Stomach (tissue), 9 donors: ENCODE measurements around the gene KRTCAP2. TPM values are rescaled to one million over a fixed set of nuclear protein-coding genes. Genes with fewer than 3 reads are reported as not detected.
A peak's percentile ranks its signal among the peaks of the same experiment; 100 is the strongest.

ENCODE experiments used
- DNase-seq, 2 donors: peaks; one replicate each; pipeline versions ENCODE4 v3.0.0 to v3.0.0-alpha.2; 2013 to 2019
- H3K27ac ChIP-seq, 5 donors: fragments of 200-600 bp in 4 of 5; sonication (generic) in 4 of 5; one replicate each; pipeline ENCODE4 v1.5.1; 2013 to 2019; ENCODE audit warnings: mild to moderate bottlenecking in 1 of 5, moderate library complexity in 1 of 5
- H3K27me3 ChIP-seq, 3 donors: fragments of 200-600 bp; sonication (generic); one replicate each; pipeline ENCODE4 v1.5.1; 2017 to 2019; ENCODE audit warnings: mixed run types in 1 of 3
- H3K36me3 ChIP-seq, 4 donors: fragments of 200-600 bp; sonication (generic); 1 replicate in 3 of 4; 2 replicates in 1 of 4; pipeline ENCODE4 v1.5.1; 2016 to 2019
- H3K4me1 ChIP-seq, 4 donors: fragments of 200-600 bp; sonication (generic); one replicate each; pipeline ENCODE4 v1.5.1; 2016 to 2019
- H3K4me3 ChIP-seq, 4 donors: fragments of 200-600 bp; sonication (generic) in 3 of 4; one replicate each; pipeline ENCODE4 v1.5.1; 2016 to 2019; ENCODE audit warnings: mild to moderate bottlenecking in 1 of 4
- H3K9me3 ChIP-seq, 4 donors: fragments of 200-600 bp; sonication (generic); one replicate each; pipeline ENCODE4 v1.5.1; 2016 to 2019
- EP300 ChIP-seq: sonication (generic); formaldehyde crosslinking; IDR thresholded peaks from one replicate; pipeline ENCODE4 v1.6.1; 2017; ENCODE audit warnings: antibody characterized with exemption
- POLR2A ChIP-seq, 4 donors: fragments of 450-650 bp; IDR thresholded peaks; one replicate each; pipeline ENCODE4 v1.6.1; 2016; ENCODE audit warnings: antibody characterized with exemption in 4 of 4, control low read depth in 2 of 4, mild to moderate bottlenecking in 1 of 4, moderate library complexity in 1 of 4
- POLR2AphosphoS5 ChIP-seq, 3 donors: sonication (generic); formaldehyde crosslinking; IDR thresholded peaks; one replicate each; pipeline ENCODE4 v1.6.1; 2016; ENCODE audit warnings: antibody characterized with exemption in 3 of 3
- WGBS, 5 donors: extraction: QIAGEN DNeasy Blood & Tissue Kit in 3 of 5; methylation state at CpG; one replicate each; pipeline versions ENCODE4 v1.1.5 to v1.1.7; 2013 to 2018; 5-methylcytosine and 5-hydroxymethylcytosine counted together
- intact Hi-C: fragments of 100-400 bp; cut with DNase I; formaldehyde crosslinking; loops from one replicate; pipeline ENCODE4 v1.15.1; 2023; ENCODE audit warnings: low total_unique reads
- polyA plus RNA-seq, 3 donors: library from polyadenylated mRNA; stranded (reverse); fragments of 200-250 nt; gene quantifications; one replicate each; pipeline ENCODE4 v1.2.3, GENCODE V29; 2013
- total RNA-seq, 5 donors: library from RNA; depleted of rRNA; stranded (reverse); fragments of >200 nt; gene quantifications; one replicate each; pipeline versions ENCODE4 v1.1.0 to v1.2.3, GENCODE V29; 2014 to 2016
- TF ChIP-seq, protein P1 (sequence below), 7 experiments: fragments of 450-650 bp in 4 of 7; fragments of 200-600 bp in 3 of 7; sonication (generic) in 3 of 7; IDR thresholded peaks; one replicate each; pipeline ENCODE4 v1.5.1; 2016 to 2019; ENCODE audit warnings: antibody characterized with exemption in 7 of 7, control low read depth in 2 of 7, mild to moderate bottlenecking in 1 of 7
- donor health status: healthy with polysubstance abuse.
- donor health status: Bipolar disorder and iron deficiency.
- donor health status: healthy.

The KRTCAP2 gene
- total and polyA plus RNA-seq, 8 donors = 60.8 to 399 (median 184) TPM

DNA sequence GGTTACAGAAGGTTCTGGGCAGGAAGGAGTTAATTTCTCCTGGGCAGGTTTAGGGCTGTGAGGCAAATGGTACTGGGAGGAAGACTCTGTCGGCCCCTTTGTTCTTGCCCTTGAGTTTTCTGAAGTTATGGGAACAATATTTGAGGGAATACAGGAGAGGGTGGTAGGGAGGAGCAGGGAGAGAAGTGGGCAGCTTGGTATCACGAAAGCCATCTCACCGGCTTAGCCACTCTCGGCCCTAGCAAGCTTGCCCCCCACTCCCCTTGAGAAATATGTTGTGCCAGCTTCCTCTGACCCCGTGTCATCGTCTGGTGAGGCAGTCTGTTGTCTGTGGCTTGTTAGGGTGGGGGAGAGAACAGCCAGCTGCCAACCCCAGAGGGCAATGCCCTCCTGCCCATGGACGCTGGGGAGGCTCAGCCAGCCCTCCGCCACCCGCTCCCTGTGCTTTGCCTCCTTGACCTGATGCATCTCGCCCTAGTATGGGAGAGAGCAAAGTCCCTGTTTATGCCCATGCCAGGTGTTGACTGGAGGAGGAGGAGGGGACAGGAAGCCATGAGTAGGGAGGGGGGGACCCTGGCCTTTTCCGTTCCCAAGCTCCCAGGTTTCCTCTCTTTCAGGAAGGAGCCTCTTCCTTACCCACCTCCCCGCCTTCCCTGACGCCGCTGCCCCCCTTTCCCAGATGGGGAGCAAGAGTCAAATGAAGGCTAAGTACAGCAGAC, 44.2 kb downstream of the KRTCAP2 start:
- DNase-seq = peak; percentile 61 to 84
- intact Hi-C loops = no loop called here
- peaks cover 25 to 32% (median 29%) of the 10 kb centered on the region in 4 donors for H3K36me3 ChIP-seq
- peak in 2 of 3 donors; percentile 78 to 91 for TF ChIP-seq POLR2AphosphoS5 (IDR thresholded peaks at IDR 0.05)
- no peak for TF ChIP-seq POLR2A (IDR thresholded peaks at IDR 0.05)
- H3K9me3 ChIP-seq = no peaks in the 10 kb centered on the region
- H3K27me3 ChIP-seq = peaks cover 0 to 37% (median 9%) of the 10 kb centered on the region in 3 donors
- peaks cover 60 to 98% (median 95%) of the 10 kb centered on the region in 4 donors for H3K4me1 ChIP-seq
- 3 to 14% (median 8%) methylated on average over 14 of the region's 14 CpGs for WGBS, 5 donors
- H3K4me3 ChIP-seq = peak overlapping the region; percentile 73 to 78 (median 74)
- peak overlapping the region; percentile 93 to 100 (median 98) for H3K27ac ChIP-seq

DNA sequence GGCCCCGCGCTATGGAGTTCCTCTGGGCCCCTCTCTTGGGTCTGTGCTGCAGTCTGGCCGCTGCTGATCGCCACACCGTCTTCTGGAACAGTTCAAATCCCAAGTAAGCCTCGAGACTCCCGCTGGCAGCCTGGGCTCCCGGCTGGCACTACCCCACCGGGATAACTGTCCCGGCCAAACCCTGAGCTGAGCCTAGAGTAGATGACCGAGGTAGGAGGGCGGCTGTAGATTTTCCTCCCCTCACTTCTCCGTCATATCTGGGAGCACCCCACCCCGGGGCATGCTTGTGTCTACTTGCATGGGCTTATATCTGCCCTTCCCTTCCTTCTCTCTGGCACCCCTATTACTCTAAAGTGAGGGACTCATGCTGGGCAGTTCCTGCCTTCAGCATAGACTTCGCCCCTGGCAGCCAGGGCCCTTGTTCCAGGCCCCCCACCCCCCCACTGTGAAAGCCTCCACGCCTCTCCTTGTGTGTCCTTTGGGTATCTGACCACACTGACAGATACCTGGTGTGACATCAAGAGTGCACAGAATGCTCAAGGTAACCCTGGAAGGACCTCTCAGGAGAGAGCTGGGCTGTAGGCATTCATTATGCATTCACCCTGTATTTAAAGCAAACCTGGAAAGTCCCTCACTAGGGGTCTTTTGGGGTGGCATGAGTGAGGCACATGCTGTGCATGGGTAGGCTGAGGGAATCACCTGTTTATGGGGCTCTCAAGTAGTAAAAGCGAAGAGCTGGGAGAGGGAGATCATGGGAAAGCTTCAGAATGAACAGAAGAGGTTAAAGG, 44.9 kb downstream of the KRTCAP2 start:
- no peak for DNase-seq
- TF ChIP-seq POLR2AphosphoS5 (IDR thresholded peaks at IDR 0.05) (no peak), EP300 (no peak), POLR2A (IDR thresholded peaks at IDR 0.05) (peak in 1 of 4 donors; percentile 64)
- TF ChIP-seq, protein P1, sequence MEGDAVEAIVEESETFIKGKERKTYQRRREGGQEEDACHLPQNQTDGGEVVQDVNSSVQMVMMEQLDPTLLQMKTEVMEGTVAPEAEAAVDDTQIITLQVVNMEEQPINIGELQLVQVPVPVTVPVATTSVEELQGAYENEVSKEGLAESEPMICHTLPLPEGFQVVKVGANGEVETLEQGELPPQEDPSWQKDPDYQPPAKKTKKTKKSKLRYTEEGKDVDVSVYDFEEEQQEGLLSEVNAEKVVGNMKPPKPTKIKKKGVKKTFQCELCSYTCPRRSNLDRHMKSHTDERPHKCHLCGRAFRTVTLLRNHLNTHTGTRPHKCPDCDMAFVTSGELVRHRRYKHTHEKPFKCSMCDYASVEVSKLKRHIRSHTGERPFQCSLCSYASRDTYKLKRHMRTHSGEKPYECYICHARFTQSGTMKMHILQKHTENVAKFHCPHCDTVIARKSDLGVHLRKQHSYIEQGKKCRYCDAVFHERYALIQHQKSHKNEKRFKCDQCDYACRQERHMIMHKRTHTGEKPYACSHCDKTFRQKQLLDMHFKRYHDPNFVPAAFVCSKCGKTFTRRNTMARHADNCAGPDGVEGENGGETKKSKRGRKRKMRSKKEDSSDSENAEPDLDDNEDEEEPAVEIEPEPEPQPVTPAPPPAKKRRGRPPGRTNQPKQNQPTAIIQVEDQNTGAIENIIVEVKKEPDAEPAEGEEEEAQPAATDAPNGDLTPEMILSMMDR (IDR thresholded peaks at IDR 0.05) = no peak
- Histone ChIP-seq H3K27me3 (peaks cover 0 to 37% (median 9%) of the 10 kb centered on the region in 3 donors), H3K9me3 (no peaks in the 10 kb centered on the region), H3K4me3 (peak overlapping the region; percentile 73 to 78 (median 74)), H3K27ac (peak overlapping the region; percentile 93 to 100 (median 98)), H3K36me3 (peaks cover 17 to 25% (median 21%) of the 10 kb centered on the region in 4 donors), H3K4me1 (peaks cover 55 to 96% (median 90%) of the 10 kb centered on the region in 4 donors)
- intact Hi-C loops = no loop called here
- WGBS, 5 donors = 2 to 6% (median 2%) methylated on average over 15 to 17 of the region's 17 CpGs

DNA sequence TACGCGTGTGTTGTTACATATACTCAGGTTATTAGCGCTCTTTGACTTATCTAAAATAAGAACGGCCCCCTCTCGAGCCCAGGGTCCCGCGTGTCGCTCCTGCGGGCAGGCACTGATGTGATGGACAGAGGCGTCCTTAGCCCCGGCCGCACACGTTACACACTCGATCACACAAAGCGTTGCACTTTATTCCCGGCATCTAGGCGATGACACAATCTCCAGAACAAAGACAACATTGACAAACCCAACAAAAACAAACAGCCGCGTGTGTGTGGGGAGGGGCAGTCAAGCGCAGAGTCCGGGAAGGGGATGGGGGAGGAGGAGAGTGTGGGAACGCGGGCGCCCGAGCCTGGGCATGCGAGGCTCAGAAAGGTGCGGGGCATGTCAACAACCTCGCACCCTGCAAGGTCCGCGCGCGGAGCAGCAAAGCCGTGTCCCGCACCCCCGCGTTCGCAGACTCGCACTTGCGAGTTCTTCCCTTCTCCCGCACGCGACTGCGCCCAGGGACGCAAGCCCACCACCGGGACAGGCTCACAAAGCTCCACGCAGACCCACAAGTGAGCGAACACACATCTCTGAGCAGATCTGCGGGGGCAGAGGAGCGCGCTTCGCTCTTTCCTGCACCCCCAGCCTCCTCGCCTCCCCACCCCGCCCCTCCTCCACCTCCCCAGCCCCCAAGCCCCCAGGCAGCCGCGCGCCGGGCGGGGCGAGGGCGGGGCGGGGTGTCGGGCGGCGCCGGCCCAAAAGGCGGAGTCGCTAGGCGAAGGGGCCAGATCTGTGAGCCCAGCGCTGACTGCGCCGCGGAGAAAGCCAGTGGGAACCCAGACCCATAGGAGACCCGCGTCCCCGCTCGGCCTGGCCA, 45.8 kb downstream of the KRTCAP2 start, which contains the start of gene EFNA1:
EFNA1 (plus strand) TSS at position 772 of the 862 bp plus-strand sequence. CDS start 102 bp downstream, outside the sequence.
- TF ChIP-seq EP300 = no peak
- TF ChIP-seq POLR2AphosphoS5 (IDR thresholded peaks at IDR 0.05) = peak; percentile 1 to 92 (median 86)
- Histone ChIP-seq H3K4me3 (peak within 1 kb of the TSS; percentile 73 to 78 (median 74)), H3K27me3 (peaks cover 0 to 37% (median 9%) of the 10 kb centered on the region in 3 donors), H3K27ac (peak within 1 kb of the TSS; percentile 93 to 100 (median 98)), H3K4me1 (peaks cover 55 to 88% (median 82%) of the 10 kb centered on the region in 4 donors), H3K9me3 (no peaks in the 10 kb centered on the region), H3K36me3 (peaks cover 11 to 17% (median 13%) of the 10 kb centered on the region in 4 donors)
- 0 to 1% (median 0%) methylated on average over 43 to 76 of the region's 76 CpGs for WGBS, 5 donors
- peak; percentile 82 to 92 for DNase-seq
- intact Hi-C loops = no loop called here

DNA sequence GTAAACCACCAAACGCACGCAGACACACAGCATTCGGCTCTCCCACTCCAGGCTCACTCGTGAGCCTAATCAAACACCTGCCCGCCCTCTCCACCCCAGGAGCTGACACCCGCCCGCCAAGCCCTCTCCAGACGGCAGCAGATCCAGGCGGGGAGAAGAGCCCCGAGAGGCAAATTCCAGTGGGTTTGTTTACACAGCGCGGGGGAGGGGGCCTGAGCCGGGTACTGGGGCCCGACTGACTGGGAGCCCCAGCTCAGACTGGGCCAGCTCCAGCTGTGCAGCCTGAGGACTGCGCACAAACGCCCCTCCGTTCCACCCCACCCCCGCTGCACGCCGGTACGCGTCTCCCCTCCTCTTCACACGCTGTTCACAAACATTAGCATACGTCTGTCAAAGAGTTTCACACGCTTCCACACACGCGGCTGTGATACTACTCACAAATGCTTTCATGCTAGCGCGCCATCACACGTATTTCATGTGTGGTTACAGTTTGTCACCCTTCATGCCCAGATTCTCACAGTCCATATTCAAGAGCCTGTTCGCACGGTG, 46.5 kb downstream of the KRTCAP2 start:
- no peak for TF ChIP-seq EP300
- Histone ChIP-seq H3K9me3 (no peaks in the 10 kb centered on the region), H3K27ac (peak overlapping the region; percentile 93 to 100 (median 98)), H3K4me1 (peaks cover 48 to 81% (median 75%) of the 10 kb centered on the region in 4 donors), H3K4me3 (peak overlapping the region; percentile 73 to 78 (median 74)), H3K36me3 (peaks cover 5 to 10% (median 6%) of the 10 kb centered on the region in 4 donors), H3K27me3 (peaks cover 0 to 37% (median 9%) of the 10 kb centered on the region in 3 donors)
- 2 to 5% (median 3%) methylated on average over 20 to 32 of the region's 32 CpGs for WGBS, 5 donors
- intact Hi-C loops = no loop called here
- peak; percentile 63 to 81 for DNase-seq

DNA sequence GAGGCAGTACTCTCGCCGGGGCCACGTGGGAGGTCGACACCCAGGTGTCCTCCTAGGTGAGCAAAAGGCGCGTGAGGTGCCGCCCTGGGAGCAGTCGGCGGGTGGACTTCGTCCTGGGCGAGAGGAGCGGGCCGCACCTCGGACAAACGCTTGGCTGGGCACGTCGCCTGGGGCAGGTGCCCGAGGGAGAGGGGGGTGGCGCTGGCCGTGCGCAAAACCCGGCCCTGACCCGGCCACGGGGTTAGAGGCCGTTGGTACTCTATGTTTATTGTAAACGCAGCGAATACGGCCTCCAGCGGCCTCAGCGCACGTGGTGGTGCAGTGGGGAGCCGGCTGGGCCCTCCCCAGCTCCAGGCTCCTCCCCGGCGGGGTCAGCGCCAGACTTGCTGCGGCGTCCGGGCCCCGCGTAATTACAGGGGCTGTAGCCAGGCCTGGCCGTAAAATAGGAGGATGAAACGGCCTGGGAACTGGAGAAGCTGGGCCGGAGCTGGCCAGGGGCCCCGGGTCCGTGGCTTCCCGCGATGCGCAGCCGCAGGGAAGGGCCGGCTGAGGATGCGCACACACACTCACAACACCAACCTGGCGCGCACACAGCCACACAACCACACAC, 47.1 kb downstream of the KRTCAP2 start:
- TF ChIP-seq, protein P1 (IDR thresholded peaks at IDR 0.05) = no peak
- TF ChIP-seq POLR2AphosphoS5 (IDR thresholded peaks at IDR 0.05) = peak in 2 of 3 donors; percentile 82 to 84
- Histone ChIP-seq H3K27me3 (peaks cover 0 to 37% (median 9%) of the 10 kb centered on the region in 3 donors), H3K36me3 (peaks cover 0 to 4% (median under 1%) of the 10 kb centered on the region in 4 donors), H3K27ac (peak overlapping the region; percentile 93 to 100 (median 98)), H3K4me3 (peak overlapping the region; percentile 73 to 78 (median 74)), H3K9me3 (no peaks in the 10 kb centered on the region), H3K4me1 (peaks cover 45 to 75% (median 71%) of the 10 kb centered on the region in 4 donors)
- WGBS, 5 donors = 17 to 37% (median 19%) methylated on average over 44 to 53 of the region's 53 CpGs
- intact Hi-C loops = no loop called here
- DNase-seq = peak; percentile 85 to 91
